ENCODE results near the gene PM20D2. TPM values are rescaled to one million over a fixed set of nuclear protein-coding genes. Genes with fewer than 3 reads are reported as not detected.
"Not testable (repeated sequence)": the region's sequence is repeated elsewhere in the genome, so short reads cannot be mapped to it uniquely, and the experiment has no call there.

PM20D2 gene
- total RNA-seq, 2 experiments from 2014 or later = 8.4 to 8.9 TPM

DNA sequence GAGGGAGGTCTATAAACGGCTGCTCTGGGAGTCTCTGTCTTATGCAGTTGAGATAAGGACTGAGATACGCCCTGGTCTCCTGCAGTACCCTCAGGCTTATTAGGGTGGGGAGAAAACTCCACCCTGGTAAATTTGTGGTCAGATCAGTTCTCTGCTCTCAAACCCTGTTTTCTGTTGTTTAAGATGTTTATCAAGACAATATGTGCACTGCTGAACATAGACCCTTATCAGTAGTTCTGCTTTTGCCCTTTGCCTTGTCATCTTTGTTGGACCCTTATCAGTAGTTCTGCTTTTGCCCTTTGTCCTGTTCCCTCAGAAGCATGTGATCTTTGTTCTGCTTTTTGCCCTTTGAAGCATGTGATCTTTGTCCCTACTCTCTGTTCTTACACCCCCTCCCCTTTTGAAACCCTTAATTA is 17.6 kb upstream of the PM20D2 start:
- intact Hi-C loops (cut with micrococcal nuclease) = not testable (repeated sequence)
- CTCF ChIA-PET = interaction anchor here (0.6 kb wide), 1 partner anchor 113 kb away, joined by 3 read pairs; no protein-coding TSS in a partner anchor

DNA sequence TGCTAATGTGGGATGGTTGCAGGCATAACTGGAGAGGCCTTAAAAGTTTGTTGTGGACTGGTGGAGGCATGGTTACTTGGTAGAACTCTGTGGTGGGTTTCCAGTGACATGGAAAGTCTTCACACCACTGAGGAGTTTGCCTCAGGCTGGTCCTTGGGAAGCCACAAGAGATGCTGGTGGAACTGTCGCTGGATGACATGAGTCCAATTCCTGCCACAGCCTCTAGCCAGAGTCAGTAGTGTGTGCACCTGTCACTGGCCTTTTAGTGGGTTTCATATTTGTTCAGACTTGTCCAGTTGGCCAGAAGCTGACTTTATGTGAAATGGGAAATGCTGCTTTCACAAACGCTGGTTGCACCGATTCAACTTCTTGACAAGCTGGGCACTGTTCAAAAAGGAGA is 14.3 kb upstream of the PM20D2 start:
- H3K36me3 Mint-ChIP-seq = peaks cover 2% of the 10 kb centered on the region
- ChIA-PET CTCF (no interaction called here), POLR2A (no interaction called here)
- no peak overlapping the region for H3K4me3 Mint-ChIP-seq
- H3K27ac Mint-ChIP-seq = no peak overlapping the region
- H3K9me3 Mint-ChIP-seq = peaks cover 8% of the 10 kb centered on the region
- H3K27me3 Mint-ChIP-seq = no peaks in the 10 kb centered on the region
- DNase-seq = no peak
- no peaks in the 10 kb centered on the region for H3K4me1 Mint-ChIP-seq (ENCODE audit: low read depth)
- intact Hi-C loops (cut with micrococcal nuclease) = no loop called here

More for the DNA sequence above, 17.6 kb upstream of the PM20D2 start:
- H3K4me1 Mint-ChIP-seq (ENCODE audit: low read depth); H3K27ac Mint-ChIP-seq; POLR2A ChIA-PET; H3K9me3 Mint-ChIP-seq; H3K36me3 Mint-ChIP-seq; H3K27me3 Mint-ChIP-seq; DNase-seq; H3K4me3 Mint-ChIP-seq: not testable (repeated sequence)

DNA sequence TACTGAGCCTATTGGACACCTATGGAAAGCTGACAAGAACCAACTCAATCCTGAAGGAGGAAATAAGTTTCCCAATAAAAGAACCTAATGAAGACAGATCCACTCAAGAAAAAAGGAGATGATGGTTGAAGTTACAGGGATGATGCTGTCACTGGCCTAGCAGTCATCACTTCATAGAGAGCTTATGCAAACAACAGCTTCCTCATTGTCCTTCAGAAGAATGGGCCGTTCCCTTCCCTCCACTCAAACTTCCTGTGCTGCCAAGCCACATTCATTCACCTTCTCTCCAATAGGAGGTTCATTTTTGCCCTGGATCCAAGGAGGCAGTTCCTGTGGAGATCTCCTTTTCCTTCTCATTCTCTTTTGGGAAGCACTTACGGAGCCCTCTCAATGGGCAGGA is 13.8 kb upstream of the PM20D2 start:
- intact Hi-C loops (cut with micrococcal nuclease) = no loop called here
- no peak overlapping the region for H3K27ac Mint-ChIP-seq
- no peaks in the 10 kb centered on the region for H3K27me3 Mint-ChIP-seq
- POLR2A ChIA-PET = no interaction called here
- H3K9me3 Mint-ChIP-seq = peaks cover 8% of the 10 kb centered on the region
- H3K36me3 Mint-ChIP-seq = peaks cover 2% of the 10 kb centered on the region
- no peaks in the 10 kb centered on the region for H3K4me1 Mint-ChIP-seq (ENCODE audit: low read depth)
- no peak overlapping the region for H3K4me3 Mint-ChIP-seq
- DNase-seq = no peak
- CTCF ChIA-PET = no interaction called here

GRCh38 chr6:89133981-89134380 is 11.9 kb upstream of the PM20D2 start:
- H3K9me3 Mint-ChIP-seq = no peaks in the 10 kb centered on the region
- H3K4me3 Mint-ChIP-seq = no peak overlapping the region
- ChIA-PET POLR2A (no interaction called here), CTCF (no interaction called here)
- no peak overlapping the region for H3K27ac Mint-ChIP-seq
- H3K4me1 Mint-ChIP-seq (ENCODE audit: low read depth) = no peaks in the 10 kb centered on the region
- no peak for DNase-seq
- H3K36me3 Mint-ChIP-seq = no peaks in the 10 kb centered on the region
- H3K27me3 Mint-ChIP-seq = no peaks in the 10 kb centered on the region
- intact Hi-C loops (cut with micrococcal nuclease) = no loop called here

DNA sequence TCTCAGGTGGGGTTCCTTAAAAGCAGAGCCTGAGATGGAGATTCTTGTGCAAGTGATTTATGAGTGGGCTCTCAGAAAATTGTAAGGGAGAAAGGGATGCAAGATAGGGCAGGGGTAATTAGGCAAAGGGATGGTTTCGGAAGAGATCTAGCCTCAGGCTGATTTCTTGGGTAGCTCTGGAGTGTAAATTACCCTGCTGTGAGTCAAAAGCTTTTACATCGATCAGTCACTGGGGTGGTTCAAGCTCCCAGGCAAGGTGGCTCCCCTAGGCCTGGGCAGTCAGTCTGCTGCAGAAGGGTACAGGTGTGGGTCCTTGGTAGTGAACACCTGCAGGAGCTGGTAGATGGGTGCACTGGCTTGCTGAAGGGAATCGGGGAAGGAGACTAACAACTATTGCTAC is 11.1 kb upstream of the PM20D2 start:
- no peak overlapping the region for H3K4me3 Mint-ChIP-seq
- H3K27ac Mint-ChIP-seq = no peak overlapping the region
- DNase-seq = no peak
- H3K36me3 Mint-ChIP-seq = no peaks in the 10 kb centered on the region
- POLR2A ChIA-PET = no interaction called here
- H3K27me3 Mint-ChIP-seq = no peaks in the 10 kb centered on the region
- H3K4me1 Mint-ChIP-seq (ENCODE audit: low read depth) = no peaks in the 10 kb centered on the region
- intact Hi-C loops (cut with micrococcal nuclease) = no loop called here
- CTCF ChIA-PET = no interaction called here
- no peaks in the 10 kb centered on the region for H3K9me3 Mint-ChIP-seq

DNA sequence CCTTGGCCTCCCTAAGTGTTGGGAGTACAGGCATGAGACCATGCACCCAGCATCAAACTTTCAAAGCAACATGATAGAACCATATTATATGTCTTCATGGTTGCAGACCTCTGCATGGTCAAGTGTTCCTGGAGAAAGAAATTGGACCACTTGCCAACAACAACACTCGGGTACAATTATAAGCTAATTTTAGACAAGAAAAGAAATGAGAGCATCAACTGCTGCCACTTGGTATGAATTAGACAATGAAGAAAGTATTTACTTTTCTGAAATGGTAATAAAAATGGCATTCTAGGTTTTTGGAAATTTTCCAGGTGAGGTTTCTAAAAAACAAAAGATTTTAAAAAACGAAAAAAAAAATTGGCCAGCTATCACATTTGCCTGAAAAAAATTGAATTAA is 7.7 kb upstream of the PM20D2 start:
- DNase-seq = no peak
- no peaks in the 10 kb centered on the region for H3K9me3 Mint-ChIP-seq
- ChIA-PET CTCF (no interaction called here), POLR2A (no interaction called here)
- H3K27ac Mint-ChIP-seq = no peak overlapping the region
- H3K36me3 Mint-ChIP-seq = no peaks in the 10 kb centered on the region
- H3K4me3 Mint-ChIP-seq = no peak overlapping the region
- intact Hi-C loops (cut with micrococcal nuclease) = no loop called here
- no peaks in the 10 kb centered on the region for H3K4me1 Mint-ChIP-seq (ENCODE audit: low read depth)
- no peaks in the 10 kb centered on the region for H3K27me3 Mint-ChIP-seq

GRCh38 chr6:89139509-89140346 is 6.1 kb upstream of the PM20D2 start:
- no peak overlapping the region for H3K4me3 Mint-ChIP-seq
- H3K4me1 Mint-ChIP-seq (ENCODE audit: low read depth) = peaks cover 10% of the 10 kb centered on the region
- no peaks in the 10 kb centered on the region for H3K9me3 Mint-ChIP-seq
- intact Hi-C loops (cut with micrococcal nuclease) = no loop called here
- no peaks in the 10 kb centered on the region for H3K36me3 Mint-ChIP-seq
- H3K27ac Mint-ChIP-seq = no peak overlapping the region
- DNase-seq = no peak
- ChIA-PET POLR2A (no interaction called here), CTCF (no interaction called here)
- H3K27me3 Mint-ChIP-seq = no peaks in the 10 kb centered on the region

DNA sequence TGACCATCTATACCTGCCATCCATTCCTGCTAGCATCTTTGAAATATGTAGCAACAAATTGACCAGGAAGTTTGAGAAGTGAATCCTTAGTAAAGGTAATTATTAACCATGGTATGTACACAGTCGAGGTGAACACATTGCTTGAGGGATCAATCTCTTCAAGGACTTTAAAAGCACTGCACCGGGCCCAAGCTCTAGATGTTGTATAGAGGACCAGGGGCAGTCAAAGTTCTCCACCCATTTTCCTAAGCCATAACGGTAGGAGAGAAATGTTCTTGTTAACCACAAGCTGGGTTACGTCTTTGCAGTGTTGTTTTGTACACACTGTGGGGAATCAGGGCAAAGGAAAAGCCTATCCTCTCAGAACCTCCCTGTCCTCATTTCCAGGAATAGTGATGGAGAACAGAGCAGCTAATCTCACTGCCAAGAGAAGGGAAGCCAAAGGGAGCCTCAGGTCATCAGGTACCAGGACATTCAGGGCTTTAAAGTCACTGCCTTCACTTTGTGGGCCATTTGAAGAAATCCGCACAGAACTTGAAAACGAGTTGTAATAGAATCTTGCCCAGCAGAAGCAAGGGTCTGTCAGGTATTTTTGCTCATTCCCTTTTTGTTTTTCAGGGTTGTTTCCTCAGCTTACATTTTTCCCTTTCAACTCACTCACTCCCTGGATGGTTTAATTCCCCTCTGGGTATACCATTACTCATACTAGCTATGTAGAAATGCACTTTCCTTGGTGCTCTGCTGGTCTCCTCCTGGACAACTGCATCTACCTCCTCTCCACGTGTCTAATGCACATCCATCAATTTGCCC is 5.3 kb upstream of the PM20D2 start:
- no peak for DNase-seq
- Mint-ChIP-seq H3K36me3 (no peaks in the 10 kb centered on the region), H3K9me3 (no peaks in the 10 kb centered on the region), H3K27ac (no peak overlapping the region), H3K4me3 (no peak overlapping the region), H3K4me1 (ENCODE audit: low read depth) (peaks cover 16% of the 10 kb centered on the region), H3K27me3 (no peaks in the 10 kb centered on the region)
- intact Hi-C loops (cut with micrococcal nuclease) = no loop called here
- ChIA-PET CTCF (no interaction called here), POLR2A (no interaction called here)

GRCh38 chr6:89144354-89144906 is 1.4 kb upstream of the PM20D2 start:
- H3K27ac Mint-ChIP-seq = no peak overlapping the region
- peaks cover 10% of the 10 kb centered on the region for H3K36me3 Mint-ChIP-seq
- ChIA-PET POLR2A (interaction anchor here (1.1 to 6.0 kb wide), 4 partner anchors 64 to 181 kb away, joined by 3 to 81 read pairs (median 6); partner anchors contain the start of genes PNRC1 and RNGTT), CTCF (interaction anchor here (1.8 to 3.8 kb wide), 5 partner anchors 46 to 227 kb away, joined by 8 to 25 read pairs (median 9); partner anchors contain the start of gene PNRC1)
- intact Hi-C loops (cut with micrococcal nuclease) = loop anchor here (2.0 kb wide), 1 partner anchor 162 kb away; no protein-coding TSS in a partner anchor
- no peak overlapping the region for H3K4me3 Mint-ChIP-seq
- H3K27me3 Mint-ChIP-seq = no peaks in the 10 kb centered on the region
- peaks cover 37% of the 10 kb centered on the region for H3K4me1 Mint-ChIP-seq (ENCODE audit: low read depth)
- DNase-seq = peak; percentile 25
- H3K9me3 Mint-ChIP-seq = no peaks in the 10 kb centered on the region

GRCh38 chr6:89145091-89145955 is 532 bp upstream of the PM20D2 start:
- intact Hi-C loops (cut with micrococcal nuclease) = loop anchor here (1.0 to 2.0 kb wide), 4 partner anchors 47 to 163 kb away; partner anchors contain the start of gene PNRC1
- Mint-ChIP-seq H3K27me3 (no peaks in the 10 kb centered on the region), H3K36me3 (peaks cover 14% of the 10 kb centered on the region), H3K9me3 (no peaks in the 10 kb centered on the region), H3K4me1 (ENCODE audit: low read depth) (peaks cover 37% of the 10 kb centered on the region), H3K4me3 (peak overlapping the region; percentile 85), H3K27ac (peak overlapping the region; percentile 95)
- CTCF ChIA-PET = interaction anchor here (1.1 to 3.8 kb wide), 7 partner anchors 47 to 227 kb away, joined by 4 to 25 read pairs (median 8); partner anchors contain the start of genes PNRC1 and RNGTT
- POLR2A ChIA-PET = interaction anchor here (0.6 to 6.0 kb wide), 5 partner anchors 65 to 743 kb away, joined by 3 to 81 read pairs (median 5); partner anchors contain the start of genes PNRC1, RNGTT and UBE2J1
- DNase-seq = peak; percentile 62

Measured in activated CD4-positive, alpha-beta memory T cell treated with anti-CD3 and anti-CD28 coated beads for 36 hours (primary cell).